Breast epithelium (tissue), 4 donors: Measurements from ENCODE around the gene SEC14L5. TPM values are rescaled to one million over a fixed set of nuclear protein-coding genes. Genes with fewer than 3 reads are reported as not detected.

Experiments
- DNase-seq, 2 donors: peaks; one replicate each; pipeline ENCODE4 v3.0.0-alpha.2; 2019; ENCODE audit warnings: low spot score in 2 of 2
- H3K27ac ChIP-seq, 2 donors: fragments of 200-600 bp; sonication (generic) in 1 of 2; one replicate each; pipeline ENCODE4 v1.5.1; 2016 to 2019; ENCODE audit warnings: mild to moderate bottlenecking in 1 of 2
- H3K27me3 ChIP-seq, 2 donors: fragments of 200-600 bp; sonication (generic) in 1 of 2; one replicate each; pipeline versions ENCODE4 v1.5.1 to v1.6.0; 2017 to 2019; ENCODE audit warnings: control low read depth in 1 of 2, mild to moderate bottlenecking in 1 of 2
- H3K36me3 ChIP-seq: fragments of 200-600 bp; one replicate; pipeline ENCODE4 v1.5.1; 2019
- H3K4me1 ChIP-seq, 2 donors: fragments of 200-600 bp; sonication (generic); one replicate each; pipeline ENCODE4 v1.5.1; 2016 to 2019; ENCODE audit warnings: control low read depth in 1 of 2
- H3K4me3 ChIP-seq, 3 donors: fragments of 200-600 bp; sonication (generic); 1 replicate in 2 of 3; 2 replicates in 1 of 3; pipeline ENCODE4 v1.5.1; 2016 to 2019; ENCODE audit warnings: mild to moderate bottlenecking in 3 of 3, moderate library complexity in 2 of 3
- H3K9me3 ChIP-seq, 2 donors: fragments of 200-600 bp; sonication (generic) in 1 of 2; one replicate each; pipeline ENCODE4 v1.5.1; 2016 to 2019; ENCODE audit warnings: control low read depth in 1 of 2
- CTCF ChIP-seq, 3 donors: fragments of 450-650 bp; IDR thresholded peaks; one replicate each; pipeline ENCODE4 v1.5.1; 2016 to 2017; ENCODE audit warnings: antibody characterized with exemption in 3 of 3, mild to moderate bottlenecking in 3 of 3, moderate library complexity in 3 of 3
- POLR2A ChIP-seq: fragments of 450-650 bp; IDR thresholded peaks from one replicate; pipeline ENCODE4 v1.6.1; 2016; ENCODE audit warnings: antibody characterized with exemption, mild to moderate bottlenecking, moderate library complexity
- POLR2AphosphoS5 ChIP-seq, 3 donors: sonication (generic); formaldehyde crosslinking; IDR thresholded peaks; one replicate each; pipeline ENCODE4 v1.6.1; 2017; ENCODE audit warnings: antibody characterized with exemption in 3 of 3
- intact Hi-C: fragments of 100-400 bp; cut with DNase I; formaldehyde crosslinking; loops from one replicate; pipeline ENCODE4 v1.15.1; 2023; ENCODE audit warnings: low total_unique reads
- total RNA-seq, 3 donors: library from RNA; depleted of rRNA; stranded (reverse); fragments of >200 nt; gene quantifications; one replicate each; pipeline ENCODE4 v1.1.0, GENCODE V29; 2016

The SEC14L5 gene
- total RNA-seq, 3 donors from 2014 or later = 0.33 to 1.3 (median 0.59) TPM

GRCh38 chr16:4979164-4979563, 21.0 kb downstream of the SEC14L5 start:
- Histone ChIP-seq H3K36me3 (no peaks in the 10 kb centered on the region), H3K27me3 (no peaks in the 10 kb centered on the region), H3K4me3 (no peak overlapping the region), H3K4me1 (no peaks in the 10 kb centered on the region), H3K27ac (no peak overlapping the region), H3K9me3 (no peaks in the 10 kb centered on the region)
- intact Hi-C loops = no loop called here
- no peak for DNase-seq
- TF ChIP-seq POLR2AphosphoS5 (IDR thresholded peaks at IDR 0.05) (no peak), POLR2A (no peak), CTCF (IDR thresholded peaks at IDR 0.05) (no peak)

GRCh38 chr16:4979736-4980660, 21.9 kb downstream of the SEC14L5 start:
- DNase-seq = no peak
- intact Hi-C loops = no loop called here
- TF ChIP-seq POLR2A (no peak), CTCF (IDR thresholded peaks at IDR 0.05) (no peak), POLR2AphosphoS5 (IDR thresholded peaks at IDR 0.05) (no peak)
- Histone ChIP-seq H3K4me1 (no peaks in the 10 kb centered on the region), H3K4me3 (no peak overlapping the region), H3K27ac (no peak overlapping the region), H3K27me3 (no peaks in the 10 kb centered on the region), H3K36me3 (no peaks in the 10 kb centered on the region), H3K9me3 (no peaks in the 10 kb centered on the region)

- intact Hi-C loops = no loop called here
- no peaks in the 10 kb centered on the region for H3K27me3 ChIP-seq
- H3K9me3 ChIP-seq = no peaks in the 10 kb centered on the region
- H3K4me1 ChIP-seq = no peaks in the 10 kb centered on the region
- TF ChIP-seq CTCF (IDR thresholded peaks at IDR 0.05) (no peak), POLR2A (no peak), POLR2AphosphoS5 (IDR thresholded peaks at IDR 0.05) (no peak)
- no peaks in the 10 kb centered on the region for H3K36me3 ChIP-seq
- no peak overlapping the region for H3K4me3 ChIP-seq
- no peak overlapping the region for H3K27ac ChIP-seq
- DNase-seq = no peak
These were observed 22.6 kb downstream of the SEC14L5 start for GRCh38 chr16:4980691-4981090.

GRCh38 chr16:4981473-4981872, 23.3 kb downstream of the SEC14L5 start:
- Histone ChIP-seq H3K9me3 (no peaks in the 10 kb centered on the region), H3K27ac (no peak overlapping the region), H3K36me3 (no peaks in the 10 kb centered on the region), H3K4me3 (no peak overlapping the region), H3K4me1 (no peaks in the 10 kb centered on the region), H3K27me3 (no peaks in the 10 kb centered on the region)
- intact Hi-C loops = no loop called here
- no peak for DNase-seq
- TF ChIP-seq POLR2AphosphoS5 (IDR thresholded peaks at IDR 0.05) (no peak), POLR2A (no peak), CTCF (IDR thresholded peaks at IDR 0.05) (no peak)

GRCh38 chr16:4982056-4982867, 24.1 kb downstream of the SEC14L5 start:
- H3K27ac ChIP-seq = no peak overlapping the region
- H3K9me3 ChIP-seq = no peaks in the 10 kb centered on the region
- intact Hi-C loops = no loop called here
- TF ChIP-seq CTCF (IDR thresholded peaks at IDR 0.05) (no peak), POLR2AphosphoS5 (IDR thresholded peaks at IDR 0.05) (no peak), POLR2A (no peak)
- H3K36me3 ChIP-seq = no peaks in the 10 kb centered on the region
- no peaks in the 10 kb centered on the region for H3K4me1 ChIP-seq
- peaks cover 0 to under 1% of the 10 kb centered on the region in 2 donors for H3K27me3 ChIP-seq
- no peak overlapping the region for H3K4me3 ChIP-seq
- DNase-seq = no peak
